Type B pancreatic cell (in vitro differentiated cells): ENCODE measurements around the gene PDE4B. TPM values are rescaled to one million over a fixed set of nuclear protein-coding genes. Genes with fewer than 3 reads are reported as not detected.

Experiments
- DNase-seq: peaks from one replicate; pipeline ENCODE4 v3.0.0; 2021; ENCODE audit warnings: mixed read lengths; ENCODE audit not compliant: unreplicated experiment; ENCODE audit errors: extremely low spot score
- H3K27ac Mint-ChIP-seq: 2 replicates; pipeline ENCODE4 v1.8.0; 2021; ENCODE audit warnings: mild to moderate bottlenecking, mixed read lengths
- H3K27me3 Mint-ChIP-seq: 2 replicates; pipeline ENCODE4 v1.8.0; 2021; ENCODE audit warnings: mixed read lengths
- H3K36me3 Mint-ChIP-seq: 2 replicates; pipeline ENCODE4 v1.8.0; 2021; ENCODE audit warnings: mixed read lengths
- H3K4me1 Mint-ChIP-seq: one replicate; pipeline ENCODE4 v1.8.0; 2021; ENCODE audit warnings: mixed read lengths; ENCODE audit not compliant: unreplicated experiment
- H3K4me3 Mint-ChIP-seq: 2 replicates; pipeline ENCODE4 v1.8.0; 2021; ENCODE audit warnings: mild to moderate bottlenecking, mixed read lengths
- H3K9me3 Mint-ChIP-seq: 2 replicates; pipeline ENCODE4 v1.8.0; 2021; ENCODE audit warnings: mixed read lengths
- total RNA-seq: library from RNA; stranded (reverse); gene quantifications from 2 replicates; pipeline ENCODE4 v1.2.1, GENCODE V29; 2021; ENCODE audit warnings: low replicate concordance
- TF ChIP-seq, protein P1 (sequence below): fragments of 200-600 bp; sonication (generic); conservative IDR thresholded peaks from 2 replicates; pipeline ENCODE4 v1.5.0; 2021; ENCODE audit warnings: antibody characterized with exemption, mild to moderate bottlenecking

Gene PDE4B
- total RNA-seq, 1 donor from 2014 or later, result 4.7 TPM

DNA sequence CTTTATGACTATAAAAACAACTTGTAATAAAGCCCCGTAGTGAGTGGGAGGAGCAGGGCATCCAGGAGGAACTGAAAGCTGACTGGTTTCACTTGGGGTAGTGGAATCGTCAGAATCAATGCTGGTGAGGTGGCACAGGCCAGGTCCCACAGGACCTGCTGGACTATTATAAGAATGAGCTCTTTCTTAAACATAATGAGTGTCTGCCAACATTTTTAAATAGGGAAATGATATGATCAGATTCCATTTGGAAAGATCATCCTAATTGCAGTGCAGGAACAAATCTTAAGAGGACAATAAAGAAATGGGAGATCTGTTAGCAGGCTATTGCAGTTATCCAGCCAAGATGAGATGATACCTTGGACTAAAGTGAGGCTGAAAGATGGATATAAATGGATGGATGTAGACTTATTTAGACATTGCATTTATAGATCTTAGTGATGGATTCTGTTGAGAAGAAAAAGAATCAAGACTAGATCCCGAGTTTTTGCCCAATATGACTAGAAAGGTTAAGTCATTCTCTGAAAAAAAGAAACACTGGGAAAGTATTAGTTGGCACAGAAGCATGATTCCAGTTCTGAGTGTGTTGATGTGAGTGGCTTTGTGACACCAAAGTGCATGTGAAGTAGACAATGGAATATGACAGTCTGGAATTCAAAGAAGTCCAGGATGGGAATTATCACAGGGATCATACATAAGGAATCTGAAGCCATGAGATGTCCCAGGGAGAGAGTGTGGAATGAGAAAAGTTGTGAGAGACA, 587.9 kb downstream of the PDE4B start:
- Mint-ChIP-seq H3K27me3 (no peaks in the 10 kb centered on the region), H3K4me1 (no peaks in the 10 kb centered on the region), H3K4me3 (no peak overlapping the region), H3K9me3 (no peaks in the 10 kb centered on the region), H3K27ac (no peak overlapping the region), H3K36me3 (no peaks in the 10 kb centered on the region)
- TF ChIP-seq, protein P1, sequence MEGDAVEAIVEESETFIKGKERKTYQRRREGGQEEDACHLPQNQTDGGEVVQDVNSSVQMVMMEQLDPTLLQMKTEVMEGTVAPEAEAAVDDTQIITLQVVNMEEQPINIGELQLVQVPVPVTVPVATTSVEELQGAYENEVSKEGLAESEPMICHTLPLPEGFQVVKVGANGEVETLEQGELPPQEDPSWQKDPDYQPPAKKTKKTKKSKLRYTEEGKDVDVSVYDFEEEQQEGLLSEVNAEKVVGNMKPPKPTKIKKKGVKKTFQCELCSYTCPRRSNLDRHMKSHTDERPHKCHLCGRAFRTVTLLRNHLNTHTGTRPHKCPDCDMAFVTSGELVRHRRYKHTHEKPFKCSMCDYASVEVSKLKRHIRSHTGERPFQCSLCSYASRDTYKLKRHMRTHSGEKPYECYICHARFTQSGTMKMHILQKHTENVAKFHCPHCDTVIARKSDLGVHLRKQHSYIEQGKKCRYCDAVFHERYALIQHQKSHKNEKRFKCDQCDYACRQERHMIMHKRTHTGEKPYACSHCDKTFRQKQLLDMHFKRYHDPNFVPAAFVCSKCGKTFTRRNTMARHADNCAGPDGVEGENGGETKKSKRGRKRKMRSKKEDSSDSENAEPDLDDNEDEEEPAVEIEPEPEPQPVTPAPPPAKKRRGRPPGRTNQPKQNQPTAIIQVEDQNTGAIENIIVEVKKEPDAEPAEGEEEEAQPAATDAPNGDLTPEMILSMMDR, result no peak
- no peak for DNase-seq

DNA sequence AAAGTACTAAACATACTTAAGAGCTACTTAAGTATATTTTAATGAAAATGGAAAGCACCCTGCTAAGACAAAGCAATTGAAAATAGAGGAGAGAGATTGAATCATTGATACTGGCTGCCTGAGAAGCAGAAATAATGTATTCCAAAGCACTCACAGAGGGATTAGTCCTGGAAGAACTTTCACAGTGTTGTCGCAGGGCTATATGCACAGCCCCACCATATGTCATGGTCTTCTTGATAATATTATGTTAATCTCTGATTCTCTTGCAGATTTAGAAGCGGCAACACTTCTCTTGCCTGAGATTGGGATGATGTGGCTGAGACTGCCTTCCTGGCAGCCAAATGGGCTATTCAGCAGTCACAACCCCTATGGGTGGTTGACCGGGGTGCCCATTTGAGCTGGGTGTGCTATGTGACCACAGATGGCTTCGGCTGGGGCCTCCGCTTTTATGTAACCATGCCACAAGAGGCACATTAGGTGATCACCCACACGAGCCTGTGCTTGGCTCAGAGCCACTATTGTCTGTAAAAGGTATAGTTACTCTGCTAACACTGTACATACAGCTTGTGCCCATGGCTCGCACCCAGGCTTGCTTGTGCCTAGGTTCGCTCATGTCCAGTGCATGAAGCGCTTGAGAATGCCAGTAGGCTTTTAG, 589.1 kb downstream of the PDE4B start:
- no peaks in the 10 kb centered on the region for H3K36me3 Mint-ChIP-seq
- DNase-seq, result no peak
- no peaks in the 10 kb centered on the region for H3K27me3 Mint-ChIP-seq
- H3K4me3 Mint-ChIP-seq, result no peak overlapping the region
- H3K9me3 Mint-ChIP-seq, result no peaks in the 10 kb centered on the region
- H3K4me1 Mint-ChIP-seq, result no peaks in the 10 kb centered on the region
- H3K27ac Mint-ChIP-seq, result no peak overlapping the region
- TF ChIP-seq, protein P1, result no peak

DNA sequence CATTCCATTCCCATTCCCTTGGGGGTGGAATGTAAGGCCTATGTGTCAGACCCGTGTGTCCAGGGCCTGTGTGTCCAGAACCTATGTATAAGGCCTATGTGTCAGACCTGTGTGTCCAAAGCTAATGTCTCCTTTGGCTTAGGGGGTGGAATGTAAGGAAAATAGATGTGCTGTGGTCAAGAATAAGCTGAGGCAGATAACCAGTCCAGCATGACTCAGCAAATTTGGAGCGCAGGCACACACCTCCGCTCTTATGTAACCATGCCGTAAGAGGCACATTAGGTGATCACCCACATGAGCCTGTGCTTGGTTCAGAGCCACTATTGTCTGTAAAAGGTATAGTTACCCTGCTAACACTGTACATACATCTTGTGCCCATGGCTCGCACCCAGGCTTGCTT, 590.5 kb downstream of the PDE4B start:
- Mint-ChIP-seq H3K4me3 (no peak overlapping the region), H3K9me3 (peaks cover 2% of the 10 kb centered on the region), H3K36me3 (no peaks in the 10 kb centered on the region), H3K27ac (no peak overlapping the region), H3K4me1 (no peaks in the 10 kb centered on the region), H3K27me3 (no peaks in the 10 kb centered on the region)
- no peak for DNase-seq
- TF ChIP-seq, protein P1, result no peak

DNA sequence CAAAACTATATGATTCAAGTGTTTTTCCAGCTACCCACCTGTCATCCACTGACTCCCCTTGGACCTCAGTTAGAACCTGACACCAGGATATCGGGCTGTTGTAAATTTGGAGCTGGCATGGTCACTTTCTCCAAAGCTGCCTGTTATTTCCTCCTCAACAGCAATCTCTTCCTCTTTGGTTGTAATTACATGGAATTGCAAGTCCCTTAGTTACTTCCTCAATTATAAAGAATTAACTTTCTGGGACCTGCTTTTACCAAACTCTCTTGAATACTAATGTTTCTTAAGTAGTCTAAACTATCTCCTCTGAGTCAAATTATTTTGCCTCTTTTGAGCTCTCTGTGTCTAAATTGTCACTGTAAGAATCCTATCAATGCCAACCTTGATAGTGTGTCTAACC, 590.9 kb downstream of the PDE4B start:
- no peak overlapping the region for H3K27ac Mint-ChIP-seq
- no peaks in the 10 kb centered on the region for H3K27me3 Mint-ChIP-seq
- no peaks in the 10 kb centered on the region for H3K36me3 Mint-ChIP-seq
- peaks cover 5% of the 10 kb centered on the region for H3K9me3 Mint-ChIP-seq
- no peak for DNase-seq
- TF ChIP-seq, protein P1, result no peak
- no peaks in the 10 kb centered on the region for H3K4me1 Mint-ChIP-seq
- H3K4me3 Mint-ChIP-seq, result no peak overlapping the region

DNA sequence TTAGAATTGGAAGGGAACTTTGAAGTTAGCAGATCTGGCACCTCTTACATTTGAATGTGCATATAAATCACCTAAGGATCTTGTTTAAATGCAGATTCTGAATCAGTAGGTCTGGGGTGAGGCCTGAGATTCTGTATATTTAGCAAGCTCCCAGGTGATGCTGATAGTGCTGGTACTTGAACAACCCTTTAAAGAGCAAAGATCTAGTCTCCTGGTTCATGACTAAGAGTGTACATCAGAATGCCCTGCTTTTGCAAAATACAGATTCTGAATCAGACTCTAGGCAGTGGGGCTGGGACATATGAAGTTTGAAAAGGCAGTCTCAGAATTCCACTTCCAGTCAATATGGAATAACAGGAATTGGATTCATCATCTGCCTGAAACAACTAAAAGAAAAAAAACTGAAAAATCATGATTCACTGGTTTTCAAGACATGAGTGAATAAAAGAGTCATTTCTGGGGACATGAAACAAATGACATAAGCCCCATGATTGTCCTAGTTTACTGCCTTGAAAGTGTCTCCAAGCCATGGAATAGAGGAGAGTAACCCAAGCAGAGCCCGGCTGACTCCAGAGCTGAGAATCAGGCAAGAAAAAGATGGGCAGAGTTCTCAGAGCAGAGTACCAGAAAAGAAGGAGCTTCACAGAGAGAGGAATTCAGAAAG, 591.7 kb downstream of the PDE4B start:
- Mint-ChIP-seq H3K9me3 (peaks cover 5% of the 10 kb centered on the region), H3K27me3 (no peaks in the 10 kb centered on the region), H3K4me1 (no peaks in the 10 kb centered on the region), H3K4me3 (no peak overlapping the region), H3K27ac (no peak overlapping the region), H3K36me3 (no peaks in the 10 kb centered on the region)
- TF ChIP-seq, protein P1, result no peak
- DNase-seq, result no peak
